ENCODE measurements around the gene RIPPLY1. TPM values are rescaled to one million over a fixed set of nuclear protein-coding genes. Genes with fewer than 3 reads are reported as not detected.

The RIPPLY1 gene
- total and polyA plus RNA-seq, 5 donors from 2014 or later, result not detected

DNA sequence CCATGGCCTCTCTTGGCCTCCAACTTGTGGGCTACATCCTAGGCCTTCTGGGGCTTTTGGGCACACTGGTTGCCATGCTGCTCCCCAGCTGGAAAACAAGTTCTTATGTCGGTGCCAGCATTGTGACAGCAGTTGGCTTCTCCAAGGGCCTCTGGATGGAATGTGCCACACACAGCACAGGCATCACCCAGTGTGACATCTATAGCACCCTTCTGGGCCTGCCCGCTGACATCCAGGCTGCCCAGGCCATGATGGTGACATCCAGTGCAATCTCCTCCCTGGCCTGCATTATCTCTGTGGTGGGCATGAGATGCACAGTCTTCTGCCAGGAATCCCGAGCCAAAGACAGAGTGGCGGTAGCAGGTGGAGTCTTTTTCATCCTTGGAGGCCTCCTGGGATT is 25.1 kb upstream of the RIPPLY1 start:
- ATAC-seq (ENCODE audit: low read depth in 2 of 2) (no peak), DNase-seq (no peak)
- Histone ChIP-seq H3K27me3 (ENCODE audit: control insufficient read depth, insufficient read depth, low read length) (no peaks in the 10 kb centered on the region), H3K36me3 (ENCODE audit: control insufficient read depth, insufficient read depth, low read length) (no peaks in the 10 kb centered on the region), H3K4me3 (ENCODE audit: low read depth, low read length) (no peak overlapping the region), H3K4me1 (ENCODE audit: control insufficient read depth, insufficient read depth, low read length, poor library complexity, severe bottlenecking) (no peaks in the 10 kb centered on the region), H3K27ac (ENCODE audit: insufficient read depth, low read length, poor library complexity, severe bottlenecking) (no peak overlapping the region), H3K9me3 (ENCODE audit: control insufficient read depth in 2 of 2, low read length in 2 of 2) (no peaks in the 10 kb centered on the region)
- Mint-ChIP-seq H3K36me3 (no peaks in the 10 kb centered on the region), H3K9me3 (no peaks in the 10 kb centered on the region), H3K27ac (no peak overlapping the region), H3K27me3 (no peaks in the 10 kb centered on the region), H3K4me3 (no peak overlapping the region), H3K4me1 (no peaks in the 10 kb centered on the region)

DNA sequence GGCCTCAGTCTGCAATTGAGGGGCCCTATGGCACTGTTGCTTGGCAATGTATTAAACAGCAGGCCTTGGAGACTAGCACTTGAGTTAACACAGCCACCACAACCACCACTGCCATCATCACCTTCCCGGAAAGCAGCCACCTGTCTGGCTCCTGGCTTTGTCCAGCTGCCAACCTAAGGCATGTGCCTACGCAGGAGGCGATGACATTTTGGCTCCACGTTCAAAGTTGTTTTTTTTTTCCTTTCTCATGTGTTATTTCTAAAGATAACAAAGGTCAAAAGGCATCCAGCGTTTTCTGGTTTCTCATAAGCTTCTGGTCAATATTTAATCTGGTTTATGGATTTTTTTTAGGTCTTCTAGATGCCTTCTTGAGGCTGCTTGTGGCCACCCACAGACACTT is 24.6 kb upstream of the RIPPLY1 start:
- no peaks in the 10 kb centered on the region for H3K4me1 ChIP-seq (ENCODE audit: control insufficient read depth, insufficient read depth, low read length, poor library complexity, severe bottlenecking)
- Mint-ChIP-seq H3K4me1 (no peaks in the 10 kb centered on the region), H3K9me3 (no peaks in the 10 kb centered on the region), H3K27me3 (no peaks in the 10 kb centered on the region), H3K27ac (no peak overlapping the region), H3K4me3 (no peak overlapping the region), H3K36me3 (no peaks in the 10 kb centered on the region)
- H3K27ac ChIP-seq (ENCODE audit: insufficient read depth, low read length, poor library complexity, severe bottlenecking), result no peak overlapping the region
- no peak overlapping the region for H3K4me3 ChIP-seq (ENCODE audit: low read depth, low read length)
- H3K9me3 ChIP-seq (ENCODE audit: control insufficient read depth in 2 of 2, low read length in 2 of 2), result no peaks in the 10 kb centered on the region
- H3K36me3 ChIP-seq (ENCODE audit: control insufficient read depth, insufficient read depth, low read length), result no peaks in the 10 kb centered on the region
- DNase-seq, result no peak
- no peak for ATAC-seq (ENCODE audit: low read depth in 2 of 2)
- H3K27me3 ChIP-seq (ENCODE audit: control insufficient read depth, insufficient read depth, low read length), result no peaks in the 10 kb centered on the region

DNA sequence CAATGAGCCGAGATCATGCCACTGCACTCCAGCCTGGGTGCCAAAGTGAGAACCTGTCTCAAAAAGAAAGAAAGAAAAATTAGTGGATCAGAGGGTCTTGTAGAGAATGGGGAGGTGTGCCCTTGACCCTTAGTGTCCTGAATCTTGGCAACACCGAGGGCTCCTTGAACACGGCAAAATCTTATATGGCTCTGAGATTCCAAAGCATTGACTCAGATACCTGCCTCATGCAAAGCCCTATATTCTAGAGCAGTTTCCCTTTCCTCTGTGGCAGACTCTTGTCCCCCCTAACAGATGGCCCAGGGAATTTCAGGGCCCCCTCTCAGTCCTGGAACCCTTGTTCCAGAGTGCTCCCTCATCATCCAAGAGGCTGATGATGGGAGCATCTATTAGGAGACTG is 23.9 kb upstream of the RIPPLY1 start:
- DNase-seq (no peak), ATAC-seq (ENCODE audit: low read depth in 2 of 2) (no peak)
- Histone ChIP-seq H3K27me3 (ENCODE audit: control insufficient read depth, insufficient read depth, low read length) (no peaks in the 10 kb centered on the region), H3K9me3 (ENCODE audit: control insufficient read depth in 2 of 2, low read length in 2 of 2) (no peaks in the 10 kb centered on the region), H3K27ac (ENCODE audit: insufficient read depth, low read length, poor library complexity, severe bottlenecking) (no peak overlapping the region), H3K4me3 (ENCODE audit: low read depth, low read length) (no peak overlapping the region), H3K4me1 (ENCODE audit: control insufficient read depth, insufficient read depth, low read length, poor library complexity, severe bottlenecking) (no peaks in the 10 kb centered on the region), H3K36me3 (ENCODE audit: control insufficient read depth, insufficient read depth, low read length) (no peaks in the 10 kb centered on the region)
- no peak overlapping the region for H3K27ac Mint-ChIP-seq
- no peak overlapping the region for H3K4me3 Mint-ChIP-seq
- H3K9me3 Mint-ChIP-seq, result no peaks in the 10 kb centered on the region
- H3K4me1 Mint-ChIP-seq, result no peaks in the 10 kb centered on the region
- no peaks in the 10 kb centered on the region for H3K36me3 Mint-ChIP-seq
- no peaks in the 10 kb centered on the region for H3K27me3 Mint-ChIP-seq

DNA sequence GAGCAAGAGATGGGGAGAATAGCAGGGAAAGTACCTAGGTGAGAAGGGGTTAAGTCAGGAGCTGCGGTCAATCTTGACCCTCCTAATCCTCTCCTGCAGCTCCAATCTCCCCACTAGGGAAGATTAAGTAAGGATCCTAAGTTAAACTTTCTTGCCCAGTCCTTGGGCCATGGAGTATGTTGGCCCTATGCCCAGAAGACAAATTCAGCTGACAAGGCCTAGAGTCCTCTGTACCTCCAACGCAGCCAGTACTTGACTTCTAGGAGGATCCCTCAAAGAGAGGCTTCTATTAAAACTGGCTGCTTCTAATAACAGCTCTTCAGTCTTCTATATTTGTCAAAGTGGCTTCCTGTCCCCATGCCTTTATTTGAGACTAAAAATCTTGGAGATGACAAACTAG is 18.5 kb upstream of the RIPPLY1 start:
- DNase-seq (no peak), ATAC-seq (ENCODE audit: low read depth in 2 of 2) (no peak)
- H3K9me3 Mint-ChIP-seq, result peaks cover 0 to 1% (median 0%) of the 10 kb centered on the region in 7 donors
- no peaks in the 10 kb centered on the region for H3K36me3 ChIP-seq (ENCODE audit: control insufficient read depth, insufficient read depth, low read length)
- peak overlapping the region in 1 of 3 donors; percentile 17 for H3K27ac Mint-ChIP-seq
- no peaks in the 10 kb centered on the region for H3K27me3 Mint-ChIP-seq
- H3K4me3 ChIP-seq (ENCODE audit: low read depth, low read length), result no peak overlapping the region
- H3K9me3 ChIP-seq (ENCODE audit: control insufficient read depth in 2 of 2, low read length in 2 of 2), result no peaks in the 10 kb centered on the region
- peaks cover 3% of the 10 kb centered on the region for H3K4me1 ChIP-seq (ENCODE audit: control insufficient read depth, insufficient read depth, low read length, poor library complexity, severe bottlenecking)
- H3K4me1 Mint-ChIP-seq, result peaks cover 0 to 17% (median 7%) of the 10 kb centered on the region in 4 donors
- H3K27ac ChIP-seq (ENCODE audit: insufficient read depth, low read length, poor library complexity, severe bottlenecking), result no peak overlapping the region
- H3K4me3 Mint-ChIP-seq, result no peak overlapping the region
- no peaks in the 10 kb centered on the region for H3K36me3 Mint-ChIP-seq
- no peaks in the 10 kb centered on the region for H3K27me3 ChIP-seq (ENCODE audit: control insufficient read depth, insufficient read depth, low read length)

DNA sequence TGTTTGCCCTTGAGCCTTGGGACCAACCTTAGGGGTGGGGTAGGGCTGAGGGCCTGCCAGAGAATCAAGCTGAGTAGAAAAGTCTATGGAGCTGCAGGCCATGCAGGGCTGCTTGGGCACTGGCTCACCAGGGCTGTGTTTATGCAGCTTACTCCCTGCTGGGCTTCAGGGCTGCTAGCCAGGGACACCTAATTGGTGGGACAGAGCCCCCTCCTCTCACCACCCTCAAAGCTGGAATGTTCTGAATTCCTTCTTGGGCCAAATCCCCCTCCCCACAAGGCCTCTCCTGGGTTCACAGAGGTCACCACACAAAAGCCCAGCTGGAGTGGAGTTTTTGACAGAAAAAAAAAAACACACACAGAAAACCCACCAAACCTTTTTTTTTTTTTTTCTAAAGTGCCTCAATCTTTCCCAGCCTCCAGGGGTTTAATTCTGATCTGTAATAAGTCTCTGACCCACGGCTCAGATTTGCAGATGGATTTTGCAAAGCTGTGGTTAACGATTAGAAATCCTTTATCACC is 16.9 kb upstream of the RIPPLY1 start, which contains the start of gene CLDN2:
Gene CLDN2, plus strand, starts transcription at position 471 of the 521 bp plus-strand sequence. CDS start 7,827 bp downstream, outside the sequence.
- ATAC-seq (ENCODE audit: low read depth in 2 of 2), result no peak
- Mint-ChIP-seq H3K9me3 (peaks cover 0 to 2% (median 0%) of the 10 kb centered on the region in 7 donors), H3K36me3 (no peaks in the 10 kb centered on the region), H3K4me3 (no peak within 1 kb of the TSS), H3K4me1 (peaks cover 0 to 17% (median 7%) of the 10 kb centered on the region in 4 donors), H3K27me3 (peaks cover 7% of the 10 kb centered on the region), H3K27ac (no peak within 1 kb of the TSS)
- no peak for DNase-seq
- no peak within 1 kb of the TSS for H3K27ac ChIP-seq (ENCODE audit: insufficient read depth, low read length, poor library complexity, severe bottlenecking)
- no peaks in the 10 kb centered on the region for H3K36me3 ChIP-seq (ENCODE audit: control insufficient read depth, insufficient read depth, low read length)
- H3K27me3 ChIP-seq (ENCODE audit: control insufficient read depth, insufficient read depth, low read length), result no peaks in the 10 kb centered on the region
- no peaks in the 10 kb centered on the region for H3K9me3 ChIP-seq (ENCODE audit: control insufficient read depth in 2 of 2, low read length in 2 of 2)
- no peak within 1 kb of the TSS for H3K4me3 ChIP-seq (ENCODE audit: low read depth, low read length)
- H3K4me1 ChIP-seq (ENCODE audit: control insufficient read depth, insufficient read depth, low read length, poor library complexity, severe bottlenecking), result peaks cover 3% of the 10 kb centered on the region

DNA sequence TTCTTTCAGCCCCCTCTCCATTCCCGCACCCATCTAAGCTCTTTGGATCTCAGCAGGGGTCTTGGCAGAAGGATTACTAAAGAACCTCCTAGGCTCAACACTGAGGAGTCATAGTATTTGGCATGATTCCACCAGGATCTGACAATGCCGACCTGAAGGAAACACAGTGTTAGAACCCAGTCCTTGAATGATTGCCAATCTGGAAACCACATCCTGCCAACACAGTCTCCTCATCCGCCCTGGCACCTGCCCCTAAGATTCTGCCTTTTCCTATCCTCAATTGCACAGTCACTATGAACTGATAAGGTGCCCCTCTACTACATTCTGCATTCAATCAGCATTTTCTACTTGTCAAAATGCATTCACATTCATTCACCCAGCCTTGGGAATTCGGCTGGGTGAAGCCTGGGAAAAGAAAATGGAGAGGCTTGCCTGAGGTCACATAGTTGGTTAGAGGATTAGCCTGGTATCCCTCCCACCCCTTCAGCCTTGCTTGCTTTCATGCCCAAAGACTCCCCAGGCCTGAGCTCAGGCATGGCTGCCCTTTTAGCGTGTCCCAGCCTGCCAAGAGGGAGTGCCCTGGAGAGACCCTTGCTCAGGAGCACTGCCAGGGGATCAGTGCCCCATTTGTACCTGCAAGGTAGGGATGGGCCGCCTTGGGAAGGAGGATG is 14.8 kb upstream of the RIPPLY1 start:
- Histone ChIP-seq H3K4me1 (ENCODE audit: control insufficient read depth, insufficient read depth, low read length, poor library complexity, severe bottlenecking) (peaks cover 3% of the 10 kb centered on the region), H3K9me3 (ENCODE audit: control insufficient read depth in 2 of 2, low read length in 2 of 2) (no peaks in the 10 kb centered on the region), H3K27me3 (ENCODE audit: control insufficient read depth, insufficient read depth, low read length) (no peaks in the 10 kb centered on the region), H3K36me3 (ENCODE audit: control insufficient read depth, insufficient read depth, low read length) (no peaks in the 10 kb centered on the region), H3K4me3 (ENCODE audit: low read depth, low read length) (no peak overlapping the region), H3K27ac (ENCODE audit: insufficient read depth, low read length, poor library complexity, severe bottlenecking) (no peak overlapping the region)
- ATAC-seq (ENCODE audit: low read depth in 2 of 2), result peak; percentile 43 to 73
- Mint-ChIP-seq H3K4me1 (peaks cover 0 to 17% (median 7%) of the 10 kb centered on the region in 4 donors), H3K27ac (peak overlapping the region; percentile 38 to 86 (median 52)), H3K36me3 (no peaks in the 10 kb centered on the region), H3K9me3 (peaks cover 0 to 2% (median 0%) of the 10 kb centered on the region in 7 donors), H3K4me3 (peak overlapping the region in 3 of 4 donors; percentile 14 to 73 (median 22)), H3K27me3 (peaks cover 7% of the 10 kb centered on the region)
- peak in 2 of 3 donors; percentile 21 to 45 for DNase-seq

DNA sequence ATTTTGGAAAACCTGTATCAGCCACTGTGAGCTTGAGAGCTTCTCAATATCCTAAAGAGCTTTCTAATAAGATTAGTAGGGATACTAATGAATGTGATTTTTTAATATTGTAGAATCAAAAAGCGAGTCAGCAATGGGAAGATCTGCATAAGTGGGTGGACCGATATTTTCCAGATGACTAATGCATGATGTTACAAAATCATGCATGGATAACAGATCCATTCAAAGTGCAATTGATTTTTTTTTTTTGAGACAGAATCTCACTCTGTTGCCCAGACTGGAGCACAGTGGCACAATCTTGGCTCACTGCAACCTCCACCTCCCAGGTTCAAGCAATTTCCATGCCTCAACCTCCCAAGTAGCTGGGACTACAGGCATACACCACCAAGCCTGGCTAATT is 9.7 kb upstream of the RIPPLY1 start:
- H3K4me3 Mint-ChIP-seq, result no peak overlapping the region
- no peak for DNase-seq
- no peak for ATAC-seq (ENCODE audit: low read depth in 2 of 2)

DNA sequence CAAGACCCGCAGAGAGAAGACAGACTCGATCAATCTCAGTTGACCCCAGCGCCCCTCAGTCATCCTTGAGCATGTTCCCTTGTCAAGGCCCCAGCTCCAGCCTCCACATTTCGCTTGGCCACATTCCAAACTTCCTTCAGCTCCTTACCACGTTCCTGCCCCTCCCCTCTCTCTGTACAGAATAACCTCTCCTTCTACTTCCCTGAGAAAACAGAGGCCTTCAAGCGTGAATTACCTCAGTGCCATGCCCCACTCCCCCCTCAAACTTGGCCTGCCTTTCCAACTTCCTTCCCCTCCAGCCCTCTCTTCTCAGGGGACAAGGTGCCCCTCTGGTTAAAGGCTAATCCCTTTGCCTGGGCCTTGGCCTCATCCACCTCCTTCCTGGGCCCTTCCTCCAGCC is 3.2 kb upstream of the RIPPLY1 start:
- no peaks in the 10 kb centered on the region for H3K36me3 ChIP-seq (ENCODE audit: control insufficient read depth, insufficient read depth, low read length)
- no peak overlapping the region for H3K4me3 ChIP-seq (ENCODE audit: low read depth, low read length)
- Mint-ChIP-seq H3K4me3 (no peak overlapping the region), H3K36me3 (no peaks in the 10 kb centered on the region), H3K4me1 (peaks cover 0 to 2% (median 0%) of the 10 kb centered on the region in 4 donors), H3K27me3 (no peaks in the 10 kb centered on the region), H3K9me3 (peaks cover 0 to 2% (median 0%) of the 10 kb centered on the region in 7 donors), H3K27ac (no peak overlapping the region)
- no peaks in the 10 kb centered on the region for H3K9me3 ChIP-seq (ENCODE audit: control insufficient read depth in 2 of 2, low read length in 2 of 2)
- ATAC-seq (ENCODE audit: low read depth in 2 of 2) (no peak), DNase-seq (no peak)
- H3K4me1 ChIP-seq (ENCODE audit: control insufficient read depth, insufficient read depth, low read length, poor library complexity, severe bottlenecking), result no peaks in the 10 kb centered on the region
- no peak overlapping the region for H3K27ac ChIP-seq (ENCODE audit: insufficient read depth, low read length, poor library complexity, severe bottlenecking)
- no peaks in the 10 kb centered on the region for H3K27me3 ChIP-seq (ENCODE audit: control insufficient read depth, insufficient read depth, low read length)

More for the DNA sequence above, 9.7 kb upstream of the RIPPLY1 start:
- no peaks in the 10 kb centered on the region for H3K36me3 Mint-ChIP-seq
- H3K9me3 Mint-ChIP-seq, result peaks cover 0 to 2% (median 0%) of the 10 kb centered on the region in 7 donors
- H3K4me1 Mint-ChIP-seq, result peaks cover 0 to 11% (median 7%) of the 10 kb centered on the region in 4 donors
- no peak overlapping the region for H3K4me3 ChIP-seq (ENCODE audit: low read depth, low read length)
- no peaks in the 10 kb centered on the region for H3K27me3 ChIP-seq (ENCODE audit: control insufficient read depth, insufficient read depth, low read length)
- no peak overlapping the region for H3K27ac ChIP-seq (ENCODE audit: insufficient read depth, low read length, poor library complexity, severe bottlenecking)
- H3K9me3 ChIP-seq (ENCODE audit: control insufficient read depth in 2 of 2, low read length in 2 of 2), result no peaks in the 10 kb centered on the region
- H3K27ac Mint-ChIP-seq, result no peak overlapping the region
- H3K36me3 ChIP-seq (ENCODE audit: control insufficient read depth, insufficient read depth, low read length), result no peaks in the 10 kb centered on the region
- peaks cover 3% of the 10 kb centered on the region for H3K4me1 ChIP-seq (ENCODE audit: control insufficient read depth, insufficient read depth, low read length, poor library complexity, severe bottlenecking)
- H3K27me3 Mint-ChIP-seq, result peaks cover 7% of the 10 kb centered on the region

Measured in CD4-positive, CD25-positive, alpha-beta regulatory T cell (primary cell).